CD14-positive monocyte (primary cell): ENCODE measurements around the gene UBE2H. TPM values are rescaled to one million over a fixed set of nuclear protein-coding genes. Genes with fewer than 3 reads are reported as not detected.

Experiments
- DNase-seq, 3 donors: peaks; one replicate each; pipeline ENCODE4 v3.0.0-alpha.2; 2011 to 2022
- H2AFZ ChIP-seq: 2 replicates; pipeline ENCODE4 v1.6.0; 2012; ENCODE audit warnings: mild to moderate bottlenecking, low read depth, low read length, inconsistent platforms; ENCODE audit not compliant: insufficient read depth, poor library complexity, severe bottlenecking
- H3K27ac ChIP-seq, 2 donors: 1 replicate in 1 of 2; 2 replicates in 1 of 2; pipeline ENCODE4 v1.5.1; 2012 to 2013; ENCODE audit warnings: low read length in 2 of 2, control low read depth in 1 of 2, inconsistent platforms in 1 of 2, low read depth in 1 of 2, mild to moderate bottlenecking in 1 of 2
- H3K27me3 ChIP-seq, 2 donors: one replicate each; pipeline versions ENCODE4 v1.6.0 to v1.6.1; 2011 to 2013; ENCODE audit warnings: low read length in 2 of 2; ENCODE audit not compliant: control insufficient read depth in 2 of 2, insufficient read depth in 2 of 2
- H3K36me3 ChIP-seq, 2 donors: replicated peaks in 1 of 2; 1 replicate in 1 of 2; 2 replicates in 1 of 2; pipeline versions ENCODE4 v1.5.1 to v1.6.1; 2012 to 2013; ENCODE audit warnings: low read length in 2 of 2, control low read depth in 1 of 2, inconsistent platforms in 1 of 2, mild to moderate bottlenecking in 1 of 2; ENCODE audit not compliant: insufficient read depth in 2 of 2, control insufficient read depth in 1 of 2
- H3K4me1 ChIP-seq, 2 donors: 1 replicate in 1 of 2; 2 replicates in 1 of 2; pipeline versions ENCODE4 v1.5.1 to v1.6.1; 2012 to 2013; ENCODE audit warnings: low read length in 2 of 2, control low read depth in 1 of 2, inconsistent platforms in 1 of 2, mild to moderate bottlenecking in 1 of 2, moderate library complexity in 1 of 2; ENCODE audit not compliant: insufficient read depth in 2 of 2, control insufficient read depth in 1 of 2
- H3K4me2 ChIP-seq: replicated peaks from 2 replicates; pipeline ENCODE3; 2012; ENCODE audit warnings: low read length, moderate library complexity, mild to moderate bottlenecking; ENCODE audit not compliant: poor library complexity, severe bottlenecking; ENCODE audit errors: extremely low read depth
- H3K4me3 ChIP-seq, 3 experiments: fragments of 200-600 bp in 1 of 3; sonication (generic) in 1 of 3; replicated peaks in 1 of 3; 1 replicate in 2 of 3; 2 replicates in 1 of 3; pipeline ENCODE4 v1.5.1; 2011 to 2013; ENCODE audit warnings: low read length in 3 of 3, mild to moderate bottlenecking in 3 of 3, control low read depth in 2 of 3, low read depth in 2 of 3, inconsistent platforms in 1 of 3, moderate library complexity in 1 of 3
- H3K79me2 ChIP-seq: 2 replicates; pipeline ENCODE4 v1.6.0; 2012; ENCODE audit warnings: mild to moderate bottlenecking, control low read depth, inconsistent platforms, low read length, moderate library complexity; ENCODE audit not compliant: insufficient read depth
- H3K9ac ChIP-seq: 2 replicates; pipeline ENCODE4 v1.6.0; 2017; ENCODE audit warnings: low read length, mild to moderate bottlenecking; ENCODE audit not compliant: insufficient read depth, poor library complexity, severe bottlenecking
- H3K9me3 ChIP-seq, 2 donors: replicated peaks in 1 of 2; 1 replicate in 1 of 2; 2 replicates in 1 of 2; pipeline versions ENCODE4 v1.5.1 to v1.6.1; 2012 to 2013; ENCODE audit warnings: low read length in 2 of 2, control low read depth in 1 of 2; ENCODE audit not compliant: control insufficient read depth in 1 of 2, insufficient read depth in 1 of 2
- H4K20me1 ChIP-seq: 2 replicates; pipeline ENCODE4 v1.6.0; 2012; ENCODE audit warnings: mild to moderate bottlenecking, low read length, control low read depth, moderate library complexity; ENCODE audit not compliant: insufficient read depth
- H3K27ac Mint-ChIP-seq, 7 donors: one replicate each; pipeline ENCODE4 v1.8.0; 2020; ENCODE audit warnings: mild to moderate bottlenecking in 7 of 7, mixed read lengths in 7 of 7, moderate library complexity in 6 of 7, inconsistent platforms in 2 of 7
- H3K27me3 Mint-ChIP-seq, 3 donors: one replicate each; pipeline ENCODE4 v1.8.0; 2021 to 2022; ENCODE audit warnings: low read depth in 3 of 3, mild to moderate bottlenecking in 3 of 3, mixed read lengths in 3 of 3, moderate library complexity in 3 of 3, inconsistent platforms in 1 of 3
- H3K36me3 Mint-ChIP-seq, 2 donors: one replicate each; pipeline ENCODE4 v1.8.0; 2020; ENCODE audit warnings: mixed read lengths in 2 of 2, inconsistent platforms in 1 of 2, mild to moderate bottlenecking in 1 of 2
- H3K4me1 Mint-ChIP-seq: one replicate; pipeline ENCODE4 v1.8.0; 2020; ENCODE audit warnings: mild to moderate bottlenecking, mixed read lengths
- H3K4me3 Mint-ChIP-seq, 2 donors: one replicate each; pipeline ENCODE4 v1.8.0; 2020; ENCODE audit warnings: mild to moderate bottlenecking in 2 of 2, mixed read lengths in 2 of 2, moderate library complexity in 1 of 2
- H3K9me3 Mint-ChIP-seq, 7 donors: one replicate each; pipeline ENCODE4 v1.8.0; 2020 to 2022; ENCODE audit warnings: mixed read lengths in 7 of 7, mild to moderate bottlenecking in 6 of 7, moderate library complexity in 6 of 7, inconsistent platforms in 2 of 7
- WGBS: methylation state at CpG from one replicate; pipeline ENCODE4 v1.1.5; 2013; ENCODE audit warnings: missing lambda C conversion rate; ENCODE audit not compliant: insufficient coverage; 5-methylcytosine and 5-hydroxymethylcytosine counted together
- intact Hi-C, 2 donors: fragments of 100-400 bp; cut with micrococcal nuclease; formaldehyde crosslinking; loops; one replicate each; pipeline versions ENCODE4 v1.15.0 to v1.15.1; 2023
- polyA plus RNA-seq, 3 donors: library from polyadenylated mRNA; depleted of rRNA in 1 of 3; unstranded in 2 of 3; stranded (reverse) in 1 of 3; fragments of 300-500 nt in 2 of 3; fragments of >200 nt in 1 of 3; fragmentation: Illumina TruSeq in 2 of 3; gene quantifications; 1 replicate in 2 of 3; 2 replicates in 1 of 3; pipeline ENCODE4 v1.2.3, GENCODE V29; 2012 to 2021
- TF ChIP-seq, protein P1 (sequence below): fragments of 200-600 bp; IDR thresholded peaks from one replicate; pipeline ENCODE4 v1.8.0; 2022; ENCODE audit warnings: antibody characterized with exemption, mild to moderate bottlenecking

Gene UBE2H
- polyA plus RNA-seq, 3 donors: 12.6 to 26.0 (median 16.0) TPM

DNA sequence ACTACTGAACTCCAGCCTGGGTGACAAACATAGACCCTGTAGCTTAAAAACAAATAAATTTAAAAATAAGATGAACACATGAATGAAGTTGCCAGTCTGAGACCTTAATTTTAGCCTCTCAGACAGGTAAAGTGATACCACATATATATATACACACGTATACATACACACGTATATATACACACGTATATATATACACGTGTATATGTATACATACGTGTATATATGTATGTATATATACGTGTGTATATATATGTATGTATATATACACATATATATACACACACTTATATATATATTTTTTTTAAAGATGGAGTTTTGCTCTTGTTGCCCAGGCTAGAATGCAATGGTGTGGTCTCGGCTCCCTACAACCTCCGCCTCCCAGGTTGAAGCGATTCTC lies 62.7 kb downstream of the UBE2H start:
- no peak overlapping the region for H3K4me3 ChIP-seq
- no peaks in the 10 kb centered on the region for H3K9me3 Mint-ChIP-seq
- H3K79me2 ChIP-seq: no peaks in the 10 kb centered on the region
- H3K9ac ChIP-seq: no peak overlapping the region
- H3K36me3 Mint-ChIP-seq: peaks cover 28 to 31% of the 10 kb centered on the region in 2 donors
- peaks cover 58% of the 10 kb centered on the region for H4K20me1 ChIP-seq
- 100% methylated on average over 1 of the region's 9 CpGs for WGBS
- H3K27ac ChIP-seq: no peak overlapping the region
- no peaks in the 10 kb centered on the region for H3K9me3 ChIP-seq
- H3K4me3 Mint-ChIP-seq: no peak overlapping the region
- intact Hi-C loops: no loop called here
- H3K4me2 ChIP-seq: no peak overlapping the region
- TF ChIP-seq, protein P1, sequence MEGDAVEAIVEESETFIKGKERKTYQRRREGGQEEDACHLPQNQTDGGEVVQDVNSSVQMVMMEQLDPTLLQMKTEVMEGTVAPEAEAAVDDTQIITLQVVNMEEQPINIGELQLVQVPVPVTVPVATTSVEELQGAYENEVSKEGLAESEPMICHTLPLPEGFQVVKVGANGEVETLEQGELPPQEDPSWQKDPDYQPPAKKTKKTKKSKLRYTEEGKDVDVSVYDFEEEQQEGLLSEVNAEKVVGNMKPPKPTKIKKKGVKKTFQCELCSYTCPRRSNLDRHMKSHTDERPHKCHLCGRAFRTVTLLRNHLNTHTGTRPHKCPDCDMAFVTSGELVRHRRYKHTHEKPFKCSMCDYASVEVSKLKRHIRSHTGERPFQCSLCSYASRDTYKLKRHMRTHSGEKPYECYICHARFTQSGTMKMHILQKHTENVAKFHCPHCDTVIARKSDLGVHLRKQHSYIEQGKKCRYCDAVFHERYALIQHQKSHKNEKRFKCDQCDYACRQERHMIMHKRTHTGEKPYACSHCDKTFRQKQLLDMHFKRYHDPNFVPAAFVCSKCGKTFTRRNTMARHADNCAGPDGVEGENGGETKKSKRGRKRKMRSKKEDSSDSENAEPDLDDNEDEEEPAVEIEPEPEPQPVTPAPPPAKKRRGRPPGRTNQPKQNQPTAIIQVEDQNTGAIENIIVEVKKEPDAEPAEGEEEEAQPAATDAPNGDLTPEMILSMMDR: no peak
- H3K4me1 Mint-ChIP-seq: peaks cover 2% of the 10 kb centered on the region
- peaks cover 8 to 15% of the 10 kb centered on the region in 2 donors for H3K36me3 ChIP-seq
- no peak overlapping the region for H3K27ac Mint-ChIP-seq
- H3K4me1 ChIP-seq: no peaks in the 10 kb centered on the region
- no peak overlapping the region for H2AFZ ChIP-seq
- H3K27me3 Mint-ChIP-seq: no peaks in the 10 kb centered on the region
- H3K27me3 ChIP-seq: no peaks in the 10 kb centered on the region
- DNase-seq: no peak

- H3K9me3 ChIP-seq: no peaks in the 10 kb centered on the region
- no peaks in the 10 kb centered on the region for H3K27me3 Mint-ChIP-seq
- H3K9me3 Mint-ChIP-seq: no peaks in the 10 kb centered on the region
- H3K4me3 ChIP-seq: no peak overlapping the region
- no peak overlapping the region for H3K4me2 ChIP-seq
- H3K4me3 Mint-ChIP-seq: no peak overlapping the region
- 100% methylated on average over 1 of the region's 5 CpGs for WGBS
- DNase-seq: no peak
- no peak overlapping the region for H3K27ac ChIP-seq
- H3K4me1 Mint-ChIP-seq: peaks cover 2% of the 10 kb centered on the region
- H2AFZ ChIP-seq: no peak overlapping the region
- peaks cover 8 to 15% of the 10 kb centered on the region in 2 donors for H3K36me3 ChIP-seq
- no peaks in the 10 kb centered on the region for H3K79me2 ChIP-seq
- no peak overlapping the region for H3K9ac ChIP-seq
- intact Hi-C loops: no loop called here
- peaks cover 58% of the 10 kb centered on the region for H4K20me1 ChIP-seq
- H3K27ac Mint-ChIP-seq: no peak overlapping the region
- peaks cover 28 to 29% of the 10 kb centered on the region in 2 donors for H3K36me3 Mint-ChIP-seq
- no peaks in the 10 kb centered on the region for H3K4me1 ChIP-seq
- TF ChIP-seq, protein P1: no peak
- no peaks in the 10 kb centered on the region for H3K27me3 ChIP-seq
Observed at GRCh38 chr7:129889133-129889844, 63.5 kb downstream of the UBE2H start.
